ENCODE results near the gene NDUFV3. TPM values are rescaled to one million over a fixed set of nuclear protein-coding genes. Genes with fewer than 3 reads are reported as not detected.
"Not testable (repeated sequence)": the region's sequence is repeated elsewhere in the genome, so short reads cannot be mapped to it uniquely, and the experiment has no call there.

The NDUFV3 gene
- total and polyA plus RNA-seq, 9 donors = 24.9 to 51.4 (median 37.8) TPM

GRCh38 chr21:42929969-42930368 is 36.9 kb downstream of the NDUFV3 start:
- 75 to 81% (median 79%) methylated on average over 3 of the region's 3 CpGs for WGBS, 3 donors
- TF ChIP-seq CTCF (IDR thresholded peaks at IDR 0.05) = no peak
- TF ChIP-seq POLR2A (IDR thresholded peaks at IDR 0.05) = no peak
- no peak for TF ChIP-seq EP300 (IDR thresholded peaks at IDR 0.05)
- Histone ChIP-seq H3K4me3 (no peak overlapping the region), H3K4me1 (ENCODE audit: insufficient read depth) (peaks cover 6% of the 10 kb centered on the region), H3K27ac (no peak overlapping the region), H3K36me3 (no peaks in the 10 kb centered on the region), H3K27me3 (no peaks in the 10 kb centered on the region), H3K9me3 (no peaks in the 10 kb centered on the region)
- no peak for DNase-seq
- intact Hi-C loops (cut with DNase I) = no loop called here

GRCh38 chr21:42931560-42932235 is 38.6 kb downstream of the NDUFV3 start:
- WGBS, 3 donors = 89 to 93% (median 89%) methylated on average over 13 of the region's 13 CpGs
- TF ChIP-seq CTCF (IDR thresholded peaks at IDR 0.05) (no peak), POLR2A (IDR thresholded peaks at IDR 0.05) (no peak), EP300 (IDR thresholded peaks at IDR 0.05) (no peak)
- Histone ChIP-seq H3K27me3 (no peaks in the 10 kb centered on the region), H3K9me3 (no peaks in the 10 kb centered on the region), H3K4me3 (no peak overlapping the region), H3K4me1 (ENCODE audit: insufficient read depth) (peaks cover 6% of the 10 kb centered on the region), H3K36me3 (no peaks in the 10 kb centered on the region), H3K27ac (no peak overlapping the region)
- no peak for DNase-seq
- intact Hi-C loops (cut with DNase I) = no loop called here

GRCh38 chr21:42932378-42933136 is 39.4 kb downstream of the NDUFV3 start:
- H3K4me3 ChIP-seq; intact Hi-C loops (cut with DNase I); H3K27me3 ChIP-seq; H3K36me3 ChIP-seq; DNase-seq; H3K9me3 ChIP-seq; H3K4me1 ChIP-seq (ENCODE audit: insufficient read depth): not testable (repeated sequence)
- peak overlapping the region in 1 of 2 donors; percentile 58 for H3K27ac ChIP-seq
- 82 to 85% (median 83%) methylated on average over 16 of the region's 16 CpGs for WGBS, 3 donors

GRCh38 chr21:42933137-42933970 is 40.2 kb downstream of the NDUFV3 start:
- H3K4me1 ChIP-seq (ENCODE audit: insufficient read depth); H3K36me3 ChIP-seq; H3K27me3 ChIP-seq; H3K4me3 ChIP-seq; intact Hi-C loops (cut with DNase I); H3K9me3 ChIP-seq: not testable (repeated sequence)
- 11 to 24% (median 14%) methylated on average over 9 of the region's 9 CpGs for WGBS, 3 donors
- peak overlapping the region in 1 of 2 donors; percentile 58 for H3K27ac ChIP-seq
- peak in 3 of 5 donors; percentile 45 to 70 (median 63) for DNase-seq

GRCh38 chr21:42933973-42934372 is 40.9 kb downstream of the NDUFV3 start:
- 88% methylated on average over 12 of the region's 12 CpGs for WGBS, 3 donors
- intact Hi-C loops (cut with DNase I); H3K4me3 ChIP-seq; DNase-seq; H3K36me3 ChIP-seq; H3K9me3 ChIP-seq; H3K4me1 ChIP-seq (ENCODE audit: insufficient read depth); H3K27me3 ChIP-seq: not testable (repeated sequence)
- peak overlapping the region in 1 of 2 donors; percentile 21 for H3K27ac ChIP-seq

- DNase-seq; H3K36me3 ChIP-seq; H3K27me3 ChIP-seq; H3K27ac ChIP-seq; H3K4me3 ChIP-seq; H3K4me1 ChIP-seq (ENCODE audit: insufficient read depth); intact Hi-C loops (cut with DNase I); H3K9me3 ChIP-seq: not testable (repeated sequence)
- 37 to 55% (median 43%) methylated on average over 5 of the region's 5 CpGs for WGBS, 3 donors
Measured at GRCh38 chr21:42936360-42936759, 43.3 kb downstream of the NDUFV3 start.

- H3K27ac ChIP-seq; intact Hi-C loops (cut with DNase I); H3K4me3 ChIP-seq; H3K27me3 ChIP-seq; H3K4me1 ChIP-seq (ENCODE audit: insufficient read depth); H3K9me3 ChIP-seq; H3K36me3 ChIP-seq; DNase-seq: not testable (repeated sequence)
- WGBS, 3 donors = 67 to 74% (median 72%) methylated on average over 16 of the region's 16 CpGs
Measured at GRCh38 chr21:42937034-42937940, 44.2 kb downstream of the NDUFV3 start.

Measured in ovary (tissue), 9 donors.